GM06990 (cell line): ENCODE measurements around the gene ALX4.

ENCODE experiments used
- DNase-seq: peaks from one replicate; pipeline ENCODE4 v3.0.0-alpha.2; 2011; ENCODE audit not compliant: insufficient read length; ENCODE audit errors: extremely low read depth
- H3K27me3 ChIP-seq: replicated peaks from 2 replicates; pipeline ENCODE4 v1.6.0; 2011; ENCODE audit warnings: low read length; ENCODE audit not compliant: control insufficient read depth, insufficient read depth
- H3K36me3 ChIP-seq: 2 replicates; pipeline ENCODE4 v1.5.1; 2011; ENCODE audit warnings: low read length; ENCODE audit not compliant: control insufficient read depth, insufficient read depth
- H3K4me3 ChIP-seq: replicated peaks from 2 replicates; pipeline ENCODE4 v1.5.1; 2011; ENCODE audit warnings: low read depth, mild to moderate bottlenecking, control low read depth, low read length
- CTCF ChIP-seq: IDR thresholded peaks from 2 replicates; pipeline ENCODE4 v1.5.1; 2011; ENCODE audit warnings: low read length, control low read depth, mild to moderate bottlenecking, inconsistent platforms; ENCODE audit not compliant: insufficient read depth, poor library complexity, severe bottlenecking

ALX4 gene

GRCh38 chr11:44334356-44335004, 24.5 kb upstream of the ALX4 start:
- Histone ChIP-seq H3K36me3 (no peaks in the 10 kb centered on the region), H3K27me3 (no peaks in the 10 kb centered on the region; the same call in none of the 2 replicates), H3K4me3 (no peak overlapping the region)
- no peak for DNase-seq
- no peak for TF ChIP-seq CTCF

GRCh38 chr11:44333271-44334218, 23.6 kb upstream of the ALX4 start:
- no peaks in the 10 kb centered on the region for H3K36me3 ChIP-seq
- H3K4me3 ChIP-seq, result no peak overlapping the region
- no peaks in the 10 kb centered on the region; the same call in 1 of the 2 replicates for H3K27me3 ChIP-seq
- no peak for DNase-seq
- TF ChIP-seq CTCF, result no peak

GRCh38 chr11:44332665-44333064, 22.7 kb upstream of the ALX4 start:
- H3K4me3 ChIP-seq, result no peak overlapping the region
- no peak for DNase-seq
- peaks cover under 1% of the 10 kb centered on the region for H3K27me3 ChIP-seq
- no peaks in the 10 kb centered on the region for H3K36me3 ChIP-seq
- no peak for TF ChIP-seq CTCF

- Histone ChIP-seq H3K4me3 (no peak overlapping the region), H3K27me3 (peaks cover 6% of the 10 kb centered on the region), H3K36me3 (no peaks in the 10 kb centered on the region)
- no peak for TF ChIP-seq CTCF
- DNase-seq, result no peak
These were observed 19.7 kb upstream of the ALX4 start for GRCh38 chr11:44329472-44330230.

GRCh38 chr11:44328138-44328660, 18.3 kb upstream of the ALX4 start:
- H3K36me3 ChIP-seq, result no peaks in the 10 kb centered on the region
- no peak for TF ChIP-seq CTCF
- H3K4me3 ChIP-seq, result no peak overlapping the region
- H3K27me3 ChIP-seq, result peaks cover 6% of the 10 kb centered on the region
- DNase-seq, result no peak
